Measurements from ENCODE around the gene ZNF384.

The ZNF384 gene

DNA sequence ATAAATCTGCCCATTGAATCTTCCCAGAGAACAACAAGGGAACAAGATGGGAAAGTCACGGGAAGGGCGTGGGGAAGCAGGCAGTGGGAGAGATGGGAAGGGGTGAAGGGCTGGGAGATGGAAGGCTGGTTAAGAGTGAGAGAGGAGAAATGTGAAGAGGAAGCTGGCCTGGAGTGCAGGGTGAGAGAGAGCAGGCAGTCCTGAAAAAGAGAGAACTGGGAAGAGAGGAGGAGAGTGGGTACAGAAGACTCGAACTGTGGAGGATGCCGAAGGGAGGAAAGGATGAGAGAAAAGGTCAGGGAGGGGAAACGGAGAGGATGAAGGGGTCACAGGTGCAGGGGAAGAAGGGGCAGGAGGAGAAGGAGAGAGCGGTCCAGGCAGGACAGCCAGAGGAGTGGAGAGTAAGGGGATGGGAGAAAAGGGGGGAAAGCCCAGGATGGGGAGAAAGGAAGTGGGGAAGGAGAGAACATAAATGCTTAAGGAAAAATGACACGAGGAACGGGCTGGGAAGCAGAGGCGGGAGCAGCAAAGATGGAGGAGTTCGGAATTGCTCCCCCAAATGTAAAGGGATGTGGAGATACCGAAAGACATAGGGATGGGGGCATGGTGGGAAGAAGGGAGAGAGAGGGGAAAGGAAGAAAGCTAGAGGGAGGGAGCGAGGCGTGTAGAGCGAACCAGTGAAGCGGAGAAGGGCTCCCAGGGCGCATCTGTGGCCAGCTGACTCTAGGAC lies 10.2 kb upstream of the ZNF384 start:
- DNase-seq (ENCODE audit: low spot score): no peak
- in situ Hi-C loops (cut with MboI; ENCODE audit: low pct_unique_long_range_greater_than_20kb, low sequenced_read_pairs, unreplicated experiment): no loop called here
- TF ChIP-seq, protein P1, sequence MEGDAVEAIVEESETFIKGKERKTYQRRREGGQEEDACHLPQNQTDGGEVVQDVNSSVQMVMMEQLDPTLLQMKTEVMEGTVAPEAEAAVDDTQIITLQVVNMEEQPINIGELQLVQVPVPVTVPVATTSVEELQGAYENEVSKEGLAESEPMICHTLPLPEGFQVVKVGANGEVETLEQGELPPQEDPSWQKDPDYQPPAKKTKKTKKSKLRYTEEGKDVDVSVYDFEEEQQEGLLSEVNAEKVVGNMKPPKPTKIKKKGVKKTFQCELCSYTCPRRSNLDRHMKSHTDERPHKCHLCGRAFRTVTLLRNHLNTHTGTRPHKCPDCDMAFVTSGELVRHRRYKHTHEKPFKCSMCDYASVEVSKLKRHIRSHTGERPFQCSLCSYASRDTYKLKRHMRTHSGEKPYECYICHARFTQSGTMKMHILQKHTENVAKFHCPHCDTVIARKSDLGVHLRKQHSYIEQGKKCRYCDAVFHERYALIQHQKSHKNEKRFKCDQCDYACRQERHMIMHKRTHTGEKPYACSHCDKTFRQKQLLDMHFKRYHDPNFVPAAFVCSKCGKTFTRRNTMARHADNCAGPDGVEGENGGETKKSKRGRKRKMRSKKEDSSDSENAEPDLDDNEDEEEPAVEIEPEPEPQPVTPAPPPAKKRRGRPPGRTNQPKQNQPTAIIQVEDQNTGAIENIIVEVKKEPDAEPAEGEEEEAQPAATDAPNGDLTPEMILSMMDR (IDR thresholded peaks at IDR 0.05; ENCODE audit: extremely low read depth, insufficient read depth, missing control alignments): no peak

DNA sequence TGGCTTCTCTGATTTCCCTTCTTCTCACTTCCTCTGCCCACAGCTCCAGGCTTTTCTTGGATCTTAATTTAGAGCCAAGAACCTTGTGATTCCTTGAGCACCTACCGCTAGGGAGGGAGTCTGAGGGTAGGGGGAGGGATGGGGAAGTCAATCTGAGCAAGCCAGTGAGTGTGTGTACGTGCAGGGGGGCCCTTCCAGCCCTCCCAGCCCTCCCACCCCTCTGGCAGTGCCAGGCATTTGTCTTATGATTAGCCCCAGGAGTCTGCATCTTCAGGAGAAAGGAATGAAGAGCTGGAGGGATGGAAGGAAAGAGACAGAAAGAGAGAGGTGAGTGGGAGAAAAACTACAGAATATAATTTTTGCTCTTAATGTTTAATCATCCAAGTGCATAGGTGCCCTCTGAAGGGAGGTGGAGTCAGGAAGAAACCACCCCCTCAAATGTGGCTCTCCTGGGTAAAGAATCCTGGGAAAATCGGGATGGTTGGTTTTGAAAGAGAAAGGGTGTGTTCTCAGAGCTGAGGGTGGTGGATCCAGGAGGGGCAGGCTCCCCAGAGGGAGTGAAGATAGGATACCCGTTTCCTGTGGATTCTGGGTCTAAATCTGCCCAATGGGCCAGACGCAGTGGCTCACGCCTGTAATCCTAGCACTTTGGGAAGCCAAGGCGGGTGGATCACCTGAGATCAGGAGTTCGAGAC lies 9.3 kb upstream of the ZNF384 start:
- TF ChIP-seq, protein P1 (IDR thresholded peaks at IDR 0.05; ENCODE audit: extremely low read depth, insufficient read depth, missing control alignments): no peak
- no peak for DNase-seq (ENCODE audit: low spot score)
- in situ Hi-C loops (cut with MboI; ENCODE audit: low pct_unique_long_range_greater_than_20kb, low sequenced_read_pairs, unreplicated experiment): no loop called here

DNA sequence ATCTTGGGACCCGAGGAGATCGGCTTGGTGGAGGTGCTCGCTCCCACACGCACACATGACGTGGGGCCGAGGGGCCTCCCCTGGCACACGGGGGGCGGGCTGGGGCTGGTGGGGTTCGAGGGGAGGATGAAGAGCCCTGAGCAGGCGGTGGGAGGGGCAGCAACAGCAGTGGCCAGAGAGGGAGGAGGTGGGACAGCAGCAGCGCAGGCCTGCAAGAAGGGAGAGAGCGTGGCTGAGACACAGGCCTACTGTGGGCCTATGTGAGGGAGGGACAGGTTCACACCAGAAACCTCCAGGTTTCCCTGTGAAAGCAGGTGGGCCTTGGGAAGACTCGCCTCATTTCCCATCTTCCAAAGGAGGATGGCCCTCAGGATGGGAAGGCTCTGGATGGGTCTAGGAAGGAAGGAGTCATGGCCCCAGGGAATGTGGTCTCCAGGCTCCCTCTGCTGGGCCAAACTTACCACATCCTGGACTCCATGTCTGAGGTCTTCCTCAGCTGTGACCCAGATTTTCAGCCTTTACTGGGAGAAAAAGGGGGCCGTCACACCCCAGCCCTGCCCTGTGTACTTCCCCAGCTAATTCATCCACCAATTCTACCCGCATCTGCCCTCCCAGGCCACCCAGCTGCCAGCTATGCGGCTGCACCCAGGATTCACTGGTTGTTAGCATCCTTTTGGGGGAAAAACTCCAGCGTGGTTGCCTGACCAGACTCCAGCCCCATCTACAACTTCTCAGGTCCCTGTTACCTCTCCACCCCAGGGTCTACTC lies 8.6 kb upstream of the ZNF384 start:
- in situ Hi-C loops (cut with MboI; ENCODE audit: low pct_unique_long_range_greater_than_20kb, low sequenced_read_pairs, unreplicated experiment): no loop called here
- peak; percentile 64 for DNase-seq (ENCODE audit: low spot score)
- TF ChIP-seq, protein P1 (IDR thresholded peaks at IDR 0.05; ENCODE audit: extremely low read depth, insufficient read depth, missing control alignments): peak; percentile 56

DNA sequence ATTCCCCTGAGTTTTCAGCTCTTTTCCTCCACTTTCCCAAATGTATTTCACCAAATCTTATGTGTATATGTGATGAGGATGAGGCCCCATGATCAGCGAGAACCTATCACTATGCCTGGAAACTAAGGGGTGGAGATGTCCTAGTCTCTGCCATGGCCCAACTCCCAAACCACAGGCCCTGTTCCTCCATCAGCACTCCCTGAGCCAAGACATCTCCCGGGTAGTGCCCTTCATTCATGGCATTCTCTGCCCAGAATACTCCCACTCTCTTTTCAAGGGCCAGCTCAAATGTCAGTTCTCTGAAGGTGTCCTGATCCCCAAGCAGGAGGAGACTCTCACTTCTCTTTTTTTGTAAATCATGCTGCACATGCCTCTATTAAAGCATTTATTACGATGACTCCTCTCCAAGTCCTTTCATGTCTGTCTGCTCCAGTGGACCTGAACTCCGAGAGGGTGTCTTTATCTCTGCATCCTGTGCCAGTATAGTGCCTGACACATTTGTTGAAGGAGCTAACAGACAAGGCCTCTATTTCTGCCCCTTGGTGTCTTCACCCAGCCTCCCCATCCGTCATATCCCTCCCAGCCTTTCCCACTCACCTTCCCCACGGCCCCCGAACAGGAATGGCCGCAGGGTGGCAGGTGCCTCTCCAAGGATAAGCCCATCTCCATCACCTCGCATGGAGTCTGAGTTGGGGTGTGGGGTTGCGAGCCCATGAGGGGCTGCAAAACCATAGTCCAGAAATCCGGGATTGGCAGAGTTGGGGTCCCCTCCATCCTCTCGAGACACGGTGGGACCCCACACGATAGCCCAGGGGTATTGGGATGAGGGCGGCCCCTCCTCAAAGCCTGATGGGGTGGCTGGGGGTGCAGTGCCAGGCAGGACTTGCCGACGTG lies 7.8 kb upstream of the ZNF384 start:
- DNase-seq (ENCODE audit: low spot score): peak; percentile 78
- TF ChIP-seq, protein P1 (IDR thresholded peaks at IDR 0.05; ENCODE audit: extremely low read depth, insufficient read depth, missing control alignments): no peak
- in situ Hi-C loops (cut with MboI; ENCODE audit: low pct_unique_long_range_greater_than_20kb, low sequenced_read_pairs, unreplicated experiment): no loop called here

DNA sequence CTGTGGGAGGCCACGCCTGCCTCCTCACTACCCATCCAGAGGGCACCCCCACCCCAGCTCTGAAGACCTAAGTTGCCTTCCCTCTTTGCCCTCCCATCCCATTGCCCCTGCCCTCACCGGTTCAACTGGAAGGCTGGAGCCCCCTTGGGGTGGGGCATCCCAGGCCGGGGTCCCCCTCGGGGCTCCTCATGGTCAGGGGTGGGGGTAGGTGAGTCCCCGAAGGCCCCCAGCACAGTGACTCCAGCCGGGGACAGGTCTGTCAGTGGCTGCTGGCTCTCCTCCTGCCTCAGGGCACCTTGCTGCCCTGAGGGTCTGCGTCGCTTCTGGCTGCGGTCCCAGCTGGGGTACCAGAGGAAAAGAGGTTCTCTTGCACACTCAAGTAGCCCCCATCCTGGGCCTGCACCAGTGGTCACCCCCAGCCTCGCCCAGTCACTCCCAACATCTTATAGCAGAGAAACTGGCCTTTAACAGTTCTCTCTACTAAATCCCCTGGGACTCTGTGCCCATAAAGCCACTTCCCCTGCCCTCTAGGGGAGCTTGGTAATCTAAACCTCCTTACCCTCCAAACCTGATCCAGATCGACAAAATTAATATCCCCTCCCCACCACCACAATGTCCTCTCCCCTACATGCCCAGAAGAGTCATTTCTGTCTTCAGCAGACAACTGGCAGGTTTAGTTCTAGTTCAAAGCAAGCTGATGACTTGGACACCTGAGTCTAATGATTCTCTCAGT lies 6.3 kb upstream of the ZNF384 start:
- no peak for DNase-seq (ENCODE audit: low spot score)
- in situ Hi-C loops (cut with MboI; ENCODE audit: low pct_unique_long_range_greater_than_20kb, low sequenced_read_pairs, unreplicated experiment): no loop called here
- TF ChIP-seq, protein P1 (IDR thresholded peaks at IDR 0.05; ENCODE audit: extremely low read depth, insufficient read depth, missing control alignments): no peak
